Vagina (tissue), 2 donors: Measurements from ENCODE around the gene ATXN1.

ENCODE experiments used
- CTCF ChIP-seq, 3 experiments: fragments of 450-650 bp in 2 of 3; fragments of 200-600 bp in 1 of 3; sonication (generic) in 1 of 3; IDR thresholded peaks; one replicate each; pipeline ENCODE4 v1.5.1; 2017 to 2019; ENCODE audit warnings: antibody characterized with exemption in 3 of 3, mild to moderate bottlenecking in 2 of 3, moderate library complexity in 2 of 3
- POLR2A ChIP-seq, 2 donors: fragments of 450-650 bp; IDR thresholded peaks; one replicate each; pipeline ENCODE4 v1.6.1; 2017; ENCODE audit warnings: antibody characterized with exemption in 2 of 2, mild to moderate bottlenecking in 2 of 2, moderate library complexity in 2 of 2
- POLR2AphosphoS5 ChIP-seq, 2 donors: sonication (generic); formaldehyde crosslinking; IDR thresholded peaks; one replicate each; pipeline ENCODE4 v1.9.0; 2017; ENCODE audit warnings: antibody characterized with exemption in 2 of 2, mild to moderate bottlenecking in 2 of 2, low read depth in 1 of 2; ENCODE audit not compliant: insufficient read depth in 1 of 2

GRCh38 chr6:16759646-16760515 lies 1.4 kb downstream of the ATXN1 start:
- TF ChIP-seq POLR2A (IDR thresholded peaks at IDR 0.05) (peak in 1 of 2 donors; percentile 74), POLR2AphosphoS5 (IDR thresholded peaks at IDR 0.05; ENCODE audit: insufficient read depth in 1 of 2, low read depth in 1 of 2) (peak in 1 of 2 donors; percentile 94), CTCF (IDR thresholded peaks at IDR 0.05) (no peak)
